HG03469 (cell line): ENCODE measurements around the gene AURKA.
"Not testable (repeated sequence)": the region's sequence is repeated elsewhere in the genome, so short reads cannot be mapped to it uniquely, and the experiment has no call there.

ENCODE experiments used
- ATAC-seq: cut with Tn5 transposase; IDR thresholded peaks from one replicate; pipeline ENCODE4 v1.9.1; 2021; ENCODE audit warnings: mild to moderate bottlenecking, moderate library complexity, moderate number of reproducible peaks; ENCODE audit not compliant: unreplicated experiment

AURKA gene

DNA sequence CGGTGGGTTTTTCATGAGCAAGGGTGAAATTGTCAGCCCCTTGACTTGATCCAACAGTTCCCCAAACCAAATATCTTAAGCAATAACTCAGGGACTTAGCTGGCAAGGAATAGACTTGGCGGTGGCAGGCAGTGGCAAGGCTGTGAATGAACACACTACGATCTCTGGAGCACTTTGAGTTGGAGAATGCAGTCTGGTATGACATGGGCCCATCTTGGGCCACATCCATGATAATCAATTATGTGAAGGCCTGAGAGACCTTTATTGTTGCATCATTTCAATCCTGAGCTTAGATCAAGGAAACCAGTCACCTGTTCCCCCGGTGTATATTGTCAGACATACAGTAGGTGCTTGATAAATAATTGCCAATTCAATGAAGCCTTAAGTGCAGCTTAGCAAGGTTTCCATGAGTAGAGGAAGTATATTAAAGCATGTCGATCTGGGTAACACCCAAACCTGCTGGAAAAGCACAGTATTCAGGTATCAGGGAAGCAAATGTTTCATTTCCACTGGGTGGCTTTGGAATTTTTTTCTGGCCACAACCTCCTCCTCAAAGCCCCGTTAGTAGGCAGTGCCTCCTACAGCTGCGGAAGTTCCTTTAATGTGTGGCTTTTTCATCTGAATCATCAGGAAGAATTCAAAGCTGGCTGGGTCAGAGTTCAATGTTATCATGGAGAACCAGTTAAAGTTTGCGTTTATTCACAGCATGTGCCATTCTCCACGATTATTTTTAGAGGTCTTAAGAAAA lies 30.2 kb upstream of the AURKA start:
- ATAC-seq, result no peak

DNA sequence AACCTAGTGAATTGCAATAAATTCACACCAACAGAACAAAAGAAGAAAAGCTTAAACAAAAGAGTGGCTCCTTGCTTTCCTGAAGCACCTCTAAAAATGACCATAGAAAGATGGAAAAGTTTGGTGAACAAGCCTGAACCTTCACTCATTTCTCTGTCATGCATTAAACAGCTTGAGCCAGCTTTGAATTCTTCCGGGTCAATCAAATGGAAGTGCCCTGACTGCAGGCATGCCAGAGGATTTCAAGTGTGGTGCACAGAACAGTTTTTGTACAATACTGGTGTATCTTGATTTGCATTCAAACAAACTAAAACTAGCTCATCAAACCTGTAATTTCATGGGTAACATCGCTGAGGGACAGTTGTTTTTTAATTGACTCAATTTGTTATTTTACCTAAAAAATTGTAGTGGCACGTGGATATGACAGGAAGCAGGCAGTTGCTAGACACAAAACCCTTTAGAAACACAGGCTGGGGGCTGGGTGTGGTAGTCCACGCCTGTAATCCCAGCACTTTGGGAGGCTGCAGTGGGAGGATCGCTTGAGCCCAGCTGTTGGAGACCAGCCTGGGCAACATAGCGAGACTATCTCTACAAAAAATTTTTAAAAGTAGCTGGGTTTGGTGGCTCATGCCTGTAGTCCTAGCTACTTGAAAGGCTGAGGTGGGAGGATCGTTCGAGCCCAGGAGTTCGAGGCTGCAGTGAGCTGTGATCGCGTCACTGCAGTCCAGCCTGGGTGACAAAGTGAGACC lies 29.1 kb upstream of the AURKA start:
- ATAC-seq, result no peak

DNA sequence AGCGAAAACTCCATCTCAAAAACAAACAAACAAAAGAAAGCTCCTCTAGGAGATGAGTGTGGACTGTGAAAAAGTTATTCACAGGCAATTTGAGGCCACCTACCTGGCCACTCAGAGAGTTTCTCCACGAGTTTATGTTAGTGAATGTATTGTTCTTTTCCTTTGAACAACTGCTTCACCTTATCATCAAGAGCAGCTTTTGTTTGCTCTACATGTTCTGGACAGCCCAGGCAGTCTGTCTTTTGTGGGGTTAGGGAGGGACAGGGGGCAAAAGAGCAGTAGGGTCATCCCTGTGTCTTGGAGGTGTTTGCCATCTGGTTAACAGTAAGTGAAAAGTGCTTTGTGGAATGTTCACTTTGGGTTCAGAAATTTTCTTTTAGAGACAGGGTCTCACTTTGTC lies 28.0 kb upstream of the AURKA start:
- ATAC-seq, result no peak

DNA sequence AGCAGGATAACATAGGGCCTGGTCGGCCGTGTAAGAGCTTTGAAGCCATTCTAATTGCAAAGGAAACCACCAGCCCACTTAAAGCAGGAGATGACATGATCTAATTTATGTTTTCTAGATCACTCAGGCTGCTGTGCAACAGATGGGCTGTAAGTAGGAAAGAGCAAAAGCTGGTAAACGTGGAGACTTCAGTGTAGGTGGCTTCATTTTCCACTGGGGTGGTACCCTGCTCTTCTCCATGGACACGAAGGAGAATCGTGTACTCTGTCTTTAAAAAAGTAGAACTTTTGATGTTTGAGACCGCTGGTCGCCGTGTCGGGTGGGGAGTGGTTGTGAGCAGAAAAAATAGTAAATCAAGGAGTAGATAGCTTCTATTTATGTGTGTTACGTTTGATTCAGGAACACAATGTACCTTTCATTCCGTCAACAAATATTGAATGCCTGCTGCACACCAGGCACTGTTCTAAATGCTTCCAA lies 26.4 kb upstream of the AURKA start:
- ATAC-seq, result no peak

DNA sequence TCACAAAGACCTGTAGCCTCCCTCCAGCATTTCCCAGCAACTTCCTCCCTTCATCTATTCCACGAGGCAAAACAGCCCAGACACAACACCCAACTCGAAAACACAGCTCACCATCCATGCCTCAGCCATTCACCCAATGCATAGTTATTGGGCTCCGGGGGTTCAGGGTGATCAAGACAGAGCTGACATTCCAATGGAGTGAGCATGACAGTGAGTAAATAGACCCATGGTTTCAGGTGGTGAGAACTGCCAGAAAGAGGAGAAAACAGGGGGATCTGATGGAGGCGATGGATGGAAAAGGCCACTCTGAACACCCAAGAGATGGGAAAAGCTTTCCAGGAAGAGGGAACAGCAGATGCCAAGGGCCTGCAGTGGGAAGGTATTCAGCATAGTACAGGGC lies 25.9 kb upstream of the AURKA start:
- no peak for ATAC-seq

DNA sequence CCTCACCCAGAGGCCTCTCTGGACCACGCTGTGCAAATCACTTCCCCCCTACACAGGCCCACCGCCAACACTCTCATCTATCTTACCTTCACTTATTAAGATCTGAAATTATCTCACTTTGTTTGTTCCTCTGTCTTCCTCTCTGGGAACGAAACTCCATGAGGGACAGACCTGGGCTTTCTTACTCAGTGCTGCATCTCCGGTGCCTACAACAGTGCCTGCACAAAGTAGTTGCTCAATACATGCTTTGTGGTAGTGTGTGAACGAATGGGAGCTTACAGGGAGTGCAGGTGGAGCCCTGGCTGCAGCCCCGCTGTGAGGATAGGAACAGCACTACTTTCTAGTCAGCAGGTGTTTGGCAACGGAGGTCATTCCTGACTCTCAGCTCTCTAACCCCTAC lies 25.4 kb upstream of the AURKA start:
- no peak for ATAC-seq

DNA sequence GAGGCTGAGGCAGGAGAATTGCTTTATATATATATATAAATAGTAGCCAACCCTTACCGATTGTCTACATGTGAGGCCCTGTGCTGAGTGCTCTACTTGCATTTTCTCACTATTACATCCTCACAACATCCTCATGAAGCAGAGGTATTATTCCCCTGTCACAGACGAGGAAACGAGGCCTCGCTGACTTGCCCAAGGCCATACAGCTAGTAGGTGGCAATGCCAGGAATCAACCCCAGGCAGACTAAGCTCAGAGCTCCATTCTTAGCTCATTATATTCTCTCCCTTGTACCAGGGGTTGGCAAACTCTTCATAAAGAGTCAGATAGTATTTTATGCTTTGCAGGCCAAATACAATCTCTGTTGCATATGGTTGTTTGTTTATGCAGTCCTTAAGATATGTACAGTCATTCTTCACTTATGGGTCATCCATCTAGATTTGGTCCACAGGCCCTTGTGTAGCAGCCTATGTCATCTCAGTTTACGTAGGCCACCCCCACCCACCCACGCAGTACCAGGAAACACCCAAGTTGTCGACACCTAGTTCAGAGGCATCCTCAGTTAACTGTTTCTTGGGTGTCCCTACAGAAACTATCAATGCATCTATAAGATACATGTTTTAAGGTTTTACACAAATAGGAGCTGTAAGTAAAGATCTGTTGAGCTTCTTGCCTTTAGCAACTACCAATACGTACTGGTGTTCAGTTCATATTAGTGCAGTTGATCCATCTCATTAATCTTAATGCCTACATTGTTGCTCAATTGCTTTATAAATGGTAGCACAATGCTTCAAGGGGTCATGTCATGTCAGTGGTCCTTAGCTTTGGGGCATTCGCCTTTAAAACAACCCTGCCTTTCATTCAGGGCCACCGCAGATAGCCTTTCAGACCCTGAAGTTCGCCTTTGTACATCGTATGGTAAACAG lies 23.1 kb upstream of the AURKA start:
- no peak for ATAC-seq

DNA sequence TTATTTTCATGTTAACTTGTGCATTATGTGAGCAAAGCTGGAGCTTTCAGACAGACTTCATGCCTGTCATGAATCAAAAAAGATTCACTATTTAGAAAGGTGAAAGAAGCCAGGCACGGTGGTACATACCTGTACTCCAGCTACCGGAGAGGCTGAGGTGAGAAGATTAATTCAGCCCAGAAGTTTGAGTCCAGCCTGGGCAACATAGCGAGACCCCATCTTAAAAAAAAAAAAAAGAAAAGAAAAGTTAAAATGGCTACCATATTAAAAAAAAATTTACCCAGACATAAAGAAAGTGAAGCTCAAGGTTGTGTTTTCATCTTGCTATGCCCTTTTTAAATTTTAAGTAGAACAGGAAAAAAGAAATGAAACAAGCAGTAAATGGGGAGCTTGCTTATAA lies 20.9 kb upstream of the AURKA start:
- ATAC-seq, result no peak

DNA sequence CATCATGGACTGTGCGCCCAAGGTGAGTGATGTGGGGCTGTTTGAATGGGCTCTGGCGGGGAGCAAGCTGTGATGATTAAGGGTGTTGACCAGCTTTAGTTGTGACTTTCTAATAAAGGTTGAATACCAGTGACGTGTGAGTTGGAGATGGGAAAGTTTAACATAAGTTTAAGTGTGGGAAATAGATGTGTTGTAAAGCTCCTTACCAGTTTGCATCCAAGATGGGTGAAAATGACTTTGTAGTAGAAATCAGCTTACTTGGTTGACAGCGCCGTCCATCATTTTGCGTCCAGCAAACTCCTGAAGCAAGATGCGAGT lies 20.4 kb upstream of the AURKA start:
- no peak for ATAC-seq

DNA sequence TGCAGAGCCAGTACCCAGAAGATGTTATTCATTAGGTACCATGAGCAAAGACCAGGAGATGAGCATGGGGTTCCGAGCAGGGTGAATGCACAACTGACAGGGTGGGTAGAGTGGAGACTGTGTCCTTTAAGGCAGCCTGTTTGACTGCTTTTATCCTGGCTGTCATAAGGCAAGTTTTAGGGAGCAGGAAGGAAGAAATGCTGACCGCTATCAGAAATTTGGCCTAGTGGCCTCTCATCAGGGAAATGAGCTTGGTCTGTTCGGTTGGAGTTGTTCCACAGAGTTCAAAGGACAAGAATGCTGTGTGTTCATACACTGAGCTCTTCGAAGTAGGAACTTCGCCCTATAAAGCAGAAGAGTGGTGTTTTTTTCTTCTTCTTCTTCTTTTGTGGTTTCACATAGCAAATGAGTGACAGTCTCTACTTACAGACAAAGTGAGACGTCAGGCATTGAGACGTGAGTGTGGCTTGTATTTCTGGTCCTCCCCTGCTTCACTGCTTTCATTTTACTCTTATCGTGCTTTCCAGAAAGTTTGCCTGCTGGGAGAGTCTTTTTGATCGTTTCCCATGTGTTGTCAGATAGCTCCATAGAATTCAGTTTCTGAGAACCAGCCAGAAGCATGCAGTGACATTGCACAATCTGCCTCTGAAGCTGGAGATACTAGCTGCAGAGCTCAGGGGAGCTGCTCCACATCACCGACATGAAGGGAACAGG lies 19.9 kb upstream of the AURKA start, which contains the start of gene CASS4:
Gene CASS4, plus strand, starts transcription at position 502 of the 714 bp plus-strand sequence. Its CDS starts 199 bp downstream, at position 701.
- ATAC-seq, result no peak

DNA sequence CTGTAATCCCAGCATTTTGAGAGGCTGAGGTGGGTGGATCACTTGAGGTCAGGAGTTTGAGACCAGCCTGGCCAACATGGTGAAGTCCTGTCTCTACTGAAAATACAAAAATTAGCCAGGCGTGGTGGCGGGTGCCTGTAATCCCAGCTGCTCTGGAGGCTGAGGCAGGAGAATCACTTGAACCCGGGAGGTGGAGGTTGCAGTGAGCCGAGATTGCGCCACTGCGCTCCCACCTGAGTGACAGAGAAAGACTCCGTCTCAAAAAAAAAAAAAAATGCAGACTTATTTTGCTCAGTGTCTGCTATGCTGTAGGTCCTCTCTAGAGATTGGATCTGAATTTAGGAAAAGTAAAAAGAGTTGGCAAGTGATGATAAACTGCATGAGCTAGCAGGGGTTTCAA lies 19.3 kb upstream of the AURKA start:
- not testable (repeated sequence) for ATAC-seq

DNA sequence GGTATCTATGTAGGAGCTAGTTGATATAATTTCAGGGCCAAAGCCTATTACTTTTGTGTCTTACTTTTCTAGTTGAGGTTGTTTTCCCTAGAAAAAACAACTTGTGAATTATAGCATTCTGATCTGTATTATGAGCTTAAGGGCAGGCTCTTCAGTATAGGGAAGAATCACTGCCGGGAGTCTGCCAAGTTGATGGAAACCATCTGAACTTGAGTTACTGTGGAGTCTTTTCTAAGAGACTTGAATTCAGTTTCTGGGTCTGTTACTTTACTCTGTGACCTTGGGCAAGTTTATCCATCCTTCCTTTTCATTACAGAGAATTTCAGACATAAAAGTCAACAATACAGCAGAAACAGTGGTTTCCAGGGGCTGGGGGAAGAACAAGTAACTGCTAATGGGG lies 17.9 kb upstream of the AURKA start:
- ATAC-seq, result no peak

DNA sequence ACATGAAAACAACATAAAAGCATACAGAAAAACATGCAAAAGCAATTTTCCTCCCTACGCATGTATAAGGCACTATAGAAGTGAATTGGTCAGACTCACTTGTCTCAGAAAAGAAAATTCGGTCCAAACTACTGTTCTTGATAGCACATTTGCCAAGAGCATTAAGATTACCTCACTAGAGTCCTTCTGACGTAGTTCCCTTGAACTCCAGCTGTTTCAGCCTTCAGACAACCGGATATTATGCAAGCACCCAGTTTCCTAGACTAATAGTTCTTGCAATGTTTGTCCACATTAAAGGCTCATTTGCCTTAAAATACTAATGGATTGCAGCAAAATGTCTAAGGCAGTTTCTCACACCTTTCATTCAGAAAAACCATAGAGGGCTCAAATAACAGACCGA lies 17.5 kb upstream of the AURKA start:
- no peak for ATAC-seq

DNA sequence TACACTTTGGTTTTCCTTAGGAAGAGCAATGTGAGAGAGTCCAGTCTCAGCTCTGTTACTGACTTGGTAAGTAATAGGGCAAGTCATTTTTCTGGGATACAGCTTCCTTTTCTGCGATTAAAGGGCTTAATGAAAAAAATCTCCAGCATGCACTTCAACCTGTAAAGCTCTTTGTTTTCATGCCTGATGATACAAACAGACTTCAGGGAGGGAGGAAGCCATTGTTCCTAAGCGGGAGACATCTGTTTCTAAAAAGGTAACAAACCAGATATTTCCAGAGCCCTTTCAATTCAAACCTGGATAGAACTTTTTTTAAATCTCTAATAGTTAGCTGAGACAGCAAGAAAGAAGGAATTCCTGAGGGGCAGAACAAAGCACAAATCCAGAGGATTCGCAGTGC lies 14.9 kb upstream of the AURKA start:
- no peak for ATAC-seq

DNA sequence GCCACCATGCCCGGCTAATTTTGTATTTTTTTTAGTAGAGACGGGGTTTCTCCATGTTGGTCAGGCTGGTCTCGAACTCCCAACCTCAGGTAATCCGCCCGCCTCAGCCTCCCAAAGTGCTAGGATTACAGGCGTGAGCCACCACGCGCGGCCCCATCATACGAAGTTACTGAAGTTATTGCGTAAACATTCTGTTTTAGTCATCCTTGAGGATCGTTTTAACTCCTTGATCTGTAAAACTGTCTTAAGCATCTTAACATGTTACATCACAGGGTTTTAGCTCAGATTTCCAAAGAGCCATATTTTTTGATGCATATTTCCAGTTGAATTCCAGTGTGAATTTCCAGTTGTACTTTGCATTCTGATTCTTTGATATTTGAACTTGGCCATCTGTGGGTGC lies 13.3 kb upstream of the AURKA start:
- ATAC-seq, result not testable (repeated sequence)

DNA sequence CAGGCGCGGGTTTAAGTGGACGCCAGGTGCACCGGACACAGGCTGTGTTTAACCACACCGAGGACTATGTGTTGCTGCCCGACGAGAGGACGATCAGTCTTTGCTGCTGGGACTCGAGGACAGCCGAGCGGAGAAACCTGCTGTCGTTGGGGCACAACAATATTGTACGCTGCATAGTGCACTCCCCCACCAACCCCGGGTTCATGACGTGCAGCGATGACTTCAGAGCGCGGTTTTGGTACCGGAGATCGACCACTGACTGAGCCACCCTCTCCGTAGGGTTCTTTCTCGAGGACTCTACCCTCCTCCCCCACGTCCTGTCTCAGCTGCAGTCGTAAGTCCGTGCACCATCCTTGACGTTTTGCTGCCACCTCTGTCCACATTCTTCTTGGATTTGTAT lies 11.4 kb upstream of the AURKA start:
- ATAC-seq, result no peak

DNA sequence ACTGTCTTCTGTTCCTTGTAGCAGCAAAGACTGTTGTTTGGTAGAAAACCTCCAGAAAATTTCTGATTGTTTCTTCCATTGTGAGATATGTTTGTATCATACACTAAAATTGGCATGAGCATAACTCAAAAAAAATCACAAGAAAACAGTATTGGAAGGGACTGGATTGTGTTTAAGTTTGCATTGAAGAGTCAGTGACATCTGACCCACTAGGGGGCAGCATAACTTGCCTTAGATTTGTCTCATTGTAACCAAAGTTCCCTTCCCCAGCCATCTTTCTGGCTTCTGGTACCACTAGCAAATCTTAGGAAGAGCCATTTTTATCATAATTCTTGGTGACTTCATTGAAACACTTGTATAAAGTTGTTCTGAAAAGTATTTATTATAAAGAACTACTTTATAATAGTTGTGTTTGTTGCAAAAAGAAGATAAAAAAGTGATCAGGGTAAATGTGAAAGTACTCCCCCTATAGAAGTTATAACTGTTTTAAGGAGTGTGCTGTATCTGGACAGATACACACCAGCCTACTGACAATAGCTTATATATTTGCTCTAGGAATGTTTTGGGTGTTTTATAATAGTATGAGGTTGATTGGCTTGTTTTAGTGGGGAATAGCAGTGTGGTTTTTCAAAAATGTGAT lies 8.1 kb upstream of the AURKA start:
- ATAC-seq, result peak; percentile 69

DNA sequence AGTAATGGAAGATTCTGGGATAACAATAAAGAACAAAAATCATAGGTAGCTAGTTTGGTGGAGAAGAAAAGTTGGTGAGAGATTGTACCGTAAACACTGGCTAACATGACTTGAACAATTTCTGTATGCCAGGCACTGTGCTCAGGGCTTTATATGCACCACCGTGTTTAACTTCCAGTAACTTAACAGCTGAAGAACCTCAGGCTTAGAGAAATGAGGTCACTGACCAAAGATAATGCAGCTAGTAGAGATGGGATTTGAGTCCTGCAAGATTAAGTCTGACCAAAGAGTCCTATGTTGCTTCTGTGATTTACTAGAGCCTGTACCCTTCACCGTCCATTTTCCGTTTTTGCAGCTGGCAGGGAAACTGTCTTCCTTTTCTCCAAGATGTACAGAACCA lies 3.2 kb upstream of the AURKA start:
- ATAC-seq, result no peak

DNA sequence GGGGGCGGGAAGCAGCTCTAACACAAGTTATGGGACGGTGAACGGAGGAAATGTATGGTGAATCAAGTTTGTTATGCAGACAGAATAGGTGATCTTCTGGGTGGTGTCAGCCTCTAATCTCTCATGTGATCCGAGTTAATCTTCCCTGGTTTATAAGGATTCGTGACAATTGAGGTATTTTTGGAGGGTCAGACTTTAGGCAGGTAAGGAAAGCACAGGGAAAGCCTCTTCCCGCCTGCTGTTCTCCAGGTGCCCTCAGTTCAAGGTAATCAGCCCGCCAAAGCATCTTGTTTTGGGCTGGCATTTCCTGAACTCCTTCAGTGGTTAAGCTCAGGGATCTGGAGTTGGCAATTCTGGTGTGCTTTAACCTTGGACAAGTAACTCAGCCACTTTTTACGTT lies 1.6 kb upstream of the AURKA start:
- no peak for ATAC-seq

DNA sequence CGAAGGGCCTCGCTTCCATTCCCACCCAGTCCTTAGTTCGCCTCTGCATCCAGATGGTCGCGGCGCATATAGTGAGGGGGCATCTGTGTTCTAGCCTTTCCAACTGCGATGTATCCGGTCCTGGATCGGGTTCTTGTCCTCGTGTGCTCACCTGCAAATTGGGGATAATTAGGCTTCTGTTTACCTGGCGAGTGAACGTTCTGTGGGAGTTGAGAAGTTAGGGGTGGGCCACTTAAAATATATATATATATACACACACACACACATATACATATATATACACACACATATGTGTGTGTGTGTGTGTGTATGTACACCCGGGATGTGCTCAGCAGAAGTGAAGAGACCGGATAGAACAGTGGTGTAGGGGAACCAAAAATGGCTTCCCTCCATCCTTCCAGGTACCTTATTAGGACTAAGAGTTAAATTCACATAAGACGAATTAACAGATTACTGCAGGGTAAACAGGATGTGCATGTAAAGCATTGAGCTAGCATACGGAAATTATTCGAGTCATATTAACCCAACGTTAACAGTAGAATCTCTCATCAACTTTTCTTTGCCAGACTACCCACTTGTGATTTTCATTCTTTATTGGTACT lies 967 bp upstream of the AURKA start:
- ATAC-seq, result no peak
